HG03460 (cell line): ENCODE data around the gene HEBP2.
A peak's percentile ranks its signal among the peaks of the same experiment; 100 is the strongest.

ENCODE experiments used
- ATAC-seq: cut with Tn5 transposase; IDR thresholded peaks from one replicate; pipeline ENCODE4 v1.9.1; 2021; ENCODE audit not compliant: unreplicated experiment

The HEBP2 gene

GRCh38 chr6:138451043-138451442 lies 47.0 kb downstream of the HEBP2 start:
- no peak for ATAC-seq

GRCh38 chr6:138454981-138455706 lies 51.1 kb downstream of the HEBP2 start:
- ATAC-seq: no peak

- ATAC-seq: peak; percentile 98
These were observed 51.9 kb downstream of the HEBP2 start for GRCh38 chr6:138455746-138456400.

- ATAC-seq: no peak
These were observed 52.4 kb downstream of the HEBP2 start for GRCh38 chr6:138456401-138456790.

GRCh38 chr6:138461647-138462046 lies 57.6 kb downstream of the HEBP2 start:
- no peak for ATAC-seq

GRCh38 chr6:138464085-138464484 lies 60.1 kb downstream of the HEBP2 start:
- ATAC-seq: no peak

- no peak for ATAC-seq
These were observed 61.1 kb downstream of the HEBP2 start for GRCh38 chr6:138465007-138465645.

GRCh38 chr6:138467901-138468300 lies 63.9 kb downstream of the HEBP2 start:
- no peak for ATAC-seq

- ATAC-seq: no peak
These were observed 64.4 kb downstream of the HEBP2 start for GRCh38 chr6:138468320-138469015.
